HepG2 (cell line): Measurements from ENCODE around the gene ATP9A. TPM values are rescaled to one million over a fixed set of nuclear protein-coding genes. Genes with fewer than 3 reads are reported as not detected.

Source experiments
- CREM ChIP-seq, 2 experiments: sonication (generic) in 1 of 2; formaldehyde crosslinking in 1 of 2; IDR thresholded peaks; 2 replicates each; pipeline versions ENCODE4 v1.4.0 to v1.6.1; 2016 to 2020; ENCODE audit warnings: antibody characterized with exemption in 1 of 2, mild to moderate bottlenecking in 1 of 2, missing genetic modification reagents in 1 of 2
- DNMT3B ChIP-seq: conservative IDR thresholded peaks from 2 replicates; pipeline ENCODE4 v1.6.1; 2016; ENCODE audit warnings: missing biosample characterization, control low read depth
- FOSL1 ChIP-seq: sonication (generic); formaldehyde crosslinking; IDR thresholded peaks from 2 replicates; pipeline ENCODE4 v1.9.0; 2021; ENCODE audit warnings: missing genetic modification reagents, borderline replicate concordance
- GLI4 ChIP-seq: sonication (generic); formaldehyde crosslinking; IDR thresholded peaks from 2 replicates; pipeline ENCODE4 v1.5.1; 2020; ENCODE audit warnings: missing genetic modification reagents, mild to moderate bottlenecking, moderate library complexity, borderline replicate concordance
- JUND ChIP-seq: sonication (generic); formaldehyde crosslinking; IDR thresholded peaks from 2 replicates; pipeline ENCODE4 v1.8.0; 2022; ENCODE audit warnings: mild to moderate bottlenecking, missing genetic modification reagents
- MYC ChIP-seq: sonication (generic); formaldehyde crosslinking; IDR thresholded peaks from 2 replicates; pipeline ENCODE4 v1.9.0; 2021; ENCODE audit warnings: missing genetic modification reagents, borderline replicate concordance
- NR1H2 ChIP-seq: sonication (generic); formaldehyde crosslinking; IDR thresholded peaks from 2 replicates; pipeline ENCODE4 v1.8.1; 2022; ENCODE audit warnings: low read depth, missing genetic modification reagents, borderline replicate concordance
- ONECUT2 ChIP-seq: sonication (generic); formaldehyde crosslinking; IDR thresholded peaks from 2 replicates; pipeline ENCODE4 v1.4.0; 2020; ENCODE audit warnings: missing genetic modification reagents
- SP2 ChIP-seq: sonication (generic); formaldehyde crosslinking; IDR thresholded peaks from 2 replicates; pipeline ENCODE4 v1.5.1; 2020; ENCODE audit warnings: mild to moderate bottlenecking, missing genetic modification reagents
- SP4 ChIP-seq: sonication (generic); formaldehyde crosslinking; IDR thresholded peaks from 2 replicates; pipeline ENCODE4 v1.8.1; 2023; ENCODE audit warnings: mild to moderate bottlenecking, missing genetic modification reagents
- TBL1XR1 ChIP-seq: fragments of 150-350 bp; IDR thresholded peaks from 2 replicates; pipeline ENCODE4 v1.6.1; 2014; ENCODE audit warnings: borderline replicate concordance, low read length; ENCODE audit not compliant: partially characterized antibody
- TEAD3 ChIP-seq: optimal IDR thresholded peaks from 2 replicates; pipeline ENCODE3; 2016; ENCODE audit warnings: borderline replicate concordance
- XBP1 ChIP-seq: sonication (generic); formaldehyde crosslinking; IDR thresholded peaks from 2 replicates; pipeline ENCODE4 v1.5.0; 2020; ENCODE audit warnings: missing genetic modification reagents
- YEATS2 ChIP-seq: sonication (generic); formaldehyde crosslinking; IDR thresholded peaks from 2 replicates; pipeline ENCODE4 v1.4.0; 2020; ENCODE audit warnings: missing genetic modification reagents, borderline replicate concordance
- ZBTB3 ChIP-seq: sonication (generic); formaldehyde crosslinking; IDR thresholded peaks from 2 replicates; pipeline ENCODE4 v1.4.0; 2020; ENCODE audit warnings: low read depth, mild to moderate bottlenecking, moderate library complexity, missing genetic modification reagents, borderline replicate concordance
- ZFY ChIP-seq: sonication (generic); formaldehyde crosslinking; IDR thresholded peaks from 2 replicates; pipeline ENCODE4 v1.4.0; 2020; ENCODE audit warnings: missing genetic modification reagents
- ZNF256 ChIP-seq: sonication (generic); formaldehyde crosslinking; conservative IDR thresholded peaks from 2 replicates; pipeline ENCODE4 v1.4.0; 2020; ENCODE audit warnings: missing genetic modification reagents
- ZNF329 ChIP-seq: sonication (generic); formaldehyde crosslinking; IDR thresholded peaks from 2 replicates; pipeline ENCODE4 v1.9.0; 2021; ENCODE audit warnings: low read depth, mild to moderate bottlenecking, missing genetic modification reagents
- ZNF333 ChIP-seq: sonication (generic); formaldehyde crosslinking; IDR thresholded peaks from 2 replicates; pipeline ENCODE4 v1.4.0; 2020; ENCODE audit warnings: mild to moderate bottlenecking, missing genetic modification reagents, borderline replicate concordance
- ZNF34 ChIP-seq: sonication (generic); formaldehyde crosslinking; IDR thresholded peaks from 2 replicates; pipeline ENCODE4 v1.4.0; 2020; ENCODE audit warnings: mild to moderate bottlenecking, missing genetic modification reagents, borderline replicate concordance
- ZNF616 ChIP-seq: sonication (generic); formaldehyde crosslinking; IDR thresholded peaks from 2 replicates; pipeline ENCODE4 v1.5.0; 2020; ENCODE audit warnings: low read depth, mild to moderate bottlenecking, missing genetic modification reagents
- ZNF672 ChIP-seq: sonication (generic); formaldehyde crosslinking; IDR thresholded peaks from 2 replicates; pipeline ENCODE4 v1.8.1; 2022; ENCODE audit warnings: missing genetic modification reagents
- polyA plus RNA-seq, 8 experiments: library from polyadenylated mRNA; depleted of rRNA in 3 of 8; stranded (reverse) in 7 of 8; unstranded in 1 of 8; fragments of >200 nt; fragmentation: Illumina TruSeq in 4 of 8; extraction: Trizol in 4 of 8; gene quantifications; 2 replicates each; pipeline versions ENCODE4 v1.2.1 to v1.2.3, GENCODE V29; 2011 to 2016; ENCODE audit warnings: low read depth in 4 of 8, missing spikeins in 1 of 8, mixed read lengths in 1 of 8; ENCODE audit not compliant: insufficient read depth in 1 of 8
- total RNA-seq, 5 experiments: library from RNA; depleted of rRNA; stranded (reverse); fragments of >200 nt; fragmentation: Illumina TruSeq; extraction: Trizol; gene quantifications; 2 replicates each; pipeline ENCODE4 v1.2.3, GENCODE V29; 2016; ENCODE audit warnings: low read depth in 1 of 5
- TF ChIP-seq, protein P1 (sequence below): sonication (generic); formaldehyde crosslinking; IDR thresholded peaks from 2 replicates; pipeline ENCODE4 v1.5.1; 2020; ENCODE audit warnings: mild to moderate bottlenecking, missing genetic modification reagents, borderline replicate concordance
- TF ChIP-seq, protein P2 (sequence below): sonication (generic); formaldehyde crosslinking; IDR thresholded peaks from 2 replicates; pipeline ENCODE4 v1.8.0; 2022; ENCODE audit warnings: missing genetic modification reagents, low read depth, mild to moderate bottlenecking, borderline replicate concordance
- TF ChIP-seq, protein P3 (sequence below): sonication (generic); formaldehyde crosslinking; IDR thresholded peaks from 2 replicates; pipeline ENCODE4 v1.5.0; 2020; ENCODE audit warnings: missing genetic modification reagents
- TF ChIP-seq, protein P4 (sequence below): sonication (generic); formaldehyde crosslinking; IDR thresholded peaks from 2 replicates; pipeline ENCODE4 v1.8.0; 2022; ENCODE audit warnings: mild to moderate bottlenecking, missing genetic modification reagents
- TF ChIP-seq, protein P5 (sequence below): sonication (generic); formaldehyde crosslinking; IDR thresholded peaks from 2 replicates; pipeline ENCODE4 v1.5.1; 2020; ENCODE audit warnings: missing genetic modification reagents, mild to moderate bottlenecking, borderline replicate concordance

The ATP9A gene
- total and polyA plus RNA-seq, 2 of the 13 experiments (the other 11 are each of a cell fraction or from before 2014, with no cell fraction given), result 11.8 to 18.5 TPM

DNA sequence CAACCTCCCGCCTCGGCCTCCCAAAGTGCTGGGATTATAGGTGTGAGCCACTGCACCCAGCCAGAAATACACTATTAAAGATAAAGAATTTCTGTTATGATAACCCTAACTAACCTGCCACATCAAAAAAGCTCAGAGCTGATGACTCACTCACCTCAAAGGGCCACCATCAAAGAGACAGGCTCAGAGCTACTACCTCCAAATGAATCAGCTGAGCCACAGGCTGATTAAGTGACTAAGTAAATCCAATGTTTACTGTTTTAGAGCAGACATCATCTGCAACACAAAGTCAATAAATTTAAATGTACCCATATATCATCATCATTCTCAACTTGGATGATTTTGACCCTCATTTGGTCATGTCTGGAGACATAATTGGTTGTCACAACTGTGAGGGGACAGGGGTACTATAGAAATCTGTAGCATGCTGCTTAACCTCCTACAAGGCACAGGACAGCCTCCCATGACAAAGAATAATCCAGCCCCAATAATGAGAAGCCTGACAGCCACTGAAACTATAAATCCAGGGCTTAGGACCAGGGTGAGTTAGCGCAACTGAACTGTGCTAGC lies 106.5 kb downstream of the ATP9A start (continued):
- TF ChIP-seq YEATS2 (CRISPR knock-in tag) (peak; percentile 44; the same call in 1 of the 2 replicates), ZNF616 (CRISPR knock-in tag) (no peak), ZNF256 (CRISPR knock-in tag) (no peak), TBL1XR1 (no peak), FOSL1 (CRISPR knock-in tag) (peak; percentile 95), ZNF672 (CRISPR knock-in tag) (no peak), TEAD3 (CRISPR knock-in tag) (peak; percentile 29), ZNF333 (CRISPR knock-in tag) (no peak), SP2 (CRISPR knock-in tag) (no peak), GLI4 (CRISPR knock-in tag) (no peak), SP4 (CRISPR knock-in tag) (no peak), NR1H2 (CRISPR knock-in tag) (no peak), MYC (CRISPR knock-in tag) (no peak), ZBTB3 (CRISPR knock-in tag) (no peak), ZNF34 (CRISPR knock-in tag) (no peak), CREM (IDR thresholded peaks at IDR 0.05) (peak; percentile 78), CREM (CRISPR knock-in tag; IDR thresholded peaks at IDR 0.05) (no peak), XBP1 (CRISPR knock-in tag) (no peak), ZNF329 (CRISPR knock-in tag) (no peak), ONECUT2 (no peak), JUND (CRISPR knock-in tag) (peak; percentile 66; the same call in 1 of the 2 replicates), DNMT3B (no peak), ZFY (CRISPR knock-in tag) (no peak)
- TF ChIP-seq, protein P1, sequence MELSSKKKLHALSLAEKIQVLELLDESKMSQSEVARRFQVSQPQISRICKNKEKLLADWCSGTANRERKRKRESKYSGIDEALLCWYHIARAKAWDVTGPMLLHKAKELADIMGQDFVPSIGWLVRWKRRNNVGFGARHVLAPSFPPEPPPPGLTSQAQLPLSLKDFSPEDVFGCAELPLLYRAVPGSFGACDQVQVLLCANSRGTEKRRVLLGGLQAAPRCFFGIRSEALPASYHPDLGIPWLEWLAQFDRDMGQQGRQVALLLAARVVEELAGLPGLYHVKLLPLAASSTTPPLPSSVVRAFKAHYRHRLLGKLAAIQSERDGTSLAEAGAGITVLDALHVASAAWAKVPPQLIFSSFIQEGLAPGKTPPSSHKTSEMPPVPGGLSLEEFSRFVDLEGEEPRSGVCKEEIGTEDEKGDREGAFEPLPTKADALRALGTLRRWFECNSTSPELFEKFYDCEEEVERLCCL (CRISPR knock-in tag), result no peak
- TF ChIP-seq, protein P2, sequence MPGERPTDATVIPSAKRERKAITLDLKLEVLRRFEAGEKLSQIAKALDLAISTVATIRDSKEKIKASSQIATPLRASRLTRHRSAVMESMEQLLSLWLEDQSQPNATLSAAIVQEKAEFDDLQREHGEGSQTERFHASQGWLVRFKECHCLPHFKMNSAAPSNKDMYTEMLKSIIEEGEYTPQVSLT (CRISPR knock-in tag), result no peak
- TF ChIP-seq, protein P3, sequence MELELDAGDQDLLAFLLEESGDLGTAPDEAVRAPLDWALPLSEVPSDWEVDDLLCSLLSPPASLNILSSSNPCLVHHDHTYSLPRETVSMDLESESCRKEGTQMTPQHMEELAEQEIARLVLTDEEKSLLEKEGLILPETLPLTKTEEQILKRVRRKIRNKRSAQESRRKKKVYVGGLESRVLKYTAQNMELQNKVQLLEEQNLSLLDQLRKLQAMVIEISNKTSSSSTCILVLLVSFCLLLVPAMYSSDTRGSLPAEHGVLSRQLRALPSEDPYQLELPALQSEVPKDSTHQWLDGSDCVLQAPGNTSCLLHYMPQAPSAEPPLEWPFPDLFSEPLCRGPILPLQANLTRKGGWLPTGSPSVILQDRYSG, result no peak
- TF ChIP-seq, protein P4, sequence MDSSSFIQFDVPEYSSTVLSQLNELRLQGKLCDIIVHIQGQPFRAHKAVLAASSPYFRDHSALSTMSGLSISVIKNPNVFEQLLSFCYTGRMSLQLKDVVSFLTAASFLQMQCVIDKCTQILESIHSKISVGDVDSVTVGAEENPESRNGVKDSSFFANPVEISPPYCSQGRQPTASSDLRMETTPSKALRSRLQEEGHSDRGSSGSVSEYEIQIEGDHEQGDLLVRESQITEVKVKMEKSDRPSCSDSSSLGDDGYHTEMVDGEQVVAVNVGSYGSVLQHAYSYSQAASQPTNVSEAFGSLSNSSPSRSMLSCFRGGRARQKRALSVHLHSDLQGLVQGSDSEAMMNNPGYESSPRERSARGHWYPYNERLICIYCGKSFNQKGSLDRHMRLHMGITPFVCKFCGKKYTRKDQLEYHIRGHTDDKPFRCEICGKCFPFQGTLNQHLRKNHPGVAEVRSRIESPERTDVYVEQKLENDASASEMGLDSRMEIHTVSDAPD, result no peak
- TF ChIP-seq, protein P5, sequence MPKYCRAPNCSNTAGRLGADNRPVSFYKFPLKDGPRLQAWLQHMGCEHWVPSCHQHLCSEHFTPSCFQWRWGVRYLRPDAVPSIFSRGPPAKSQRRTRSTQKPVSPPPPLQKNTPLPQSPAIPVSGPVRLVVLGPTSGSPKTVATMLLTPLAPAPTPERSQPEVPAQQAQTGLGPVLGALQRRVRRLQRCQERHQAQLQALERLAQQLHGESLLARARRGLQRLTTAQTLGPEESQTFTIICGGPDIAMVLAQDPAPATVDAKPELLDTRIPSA (CRISPR knock-in tag), result no peak
